ENCODE data around the gene MSH2.

Gene MSH2

GRCh38 chr2:47506436-47506835 is 103.5 kb downstream of the MSH2 start:
- H3K4me1 ChIP-seq (ENCODE audit: control insufficient read depth, insufficient read depth, low read length, poor library complexity, severe bottlenecking) = peaks cover 4% of the 10 kb centered on the region
- 73 to 90% methylated on average over 2 to 5 of the region's 5 CpGs for WGBS, 2 experiments (ENCODE audit: insufficient coverage in 2 of 2)
- no peaks in the 10 kb centered on the region for H3K9me3 ChIP-seq (ENCODE audit: control insufficient read depth, low read length)
- no peaks in the 10 kb centered on the region for H3K36me3 ChIP-seq (ENCODE audit: control insufficient read depth, insufficient read depth, low read length)
- no peak overlapping the region for H3K4me3 ChIP-seq (ENCODE audit: extremely low read depth, insufficient read depth, low read length, poor library complexity, severe bottlenecking)
- no peak overlapping the region for H3K27ac ChIP-seq (ENCODE audit: low read depth, low read length, severe bottlenecking)

- no peak overlapping the region for H3K27ac ChIP-seq (ENCODE audit: low read depth, low read length, severe bottlenecking)
- H3K36me3 ChIP-seq (ENCODE audit: control insufficient read depth, insufficient read depth, low read length) = no peaks in the 10 kb centered on the region
- no peaks in the 10 kb centered on the region for H3K4me1 ChIP-seq (ENCODE audit: control insufficient read depth, insufficient read depth, low read length, poor library complexity, severe bottlenecking)
- 82 to 100% methylated on average over 2 to 4 of the region's 4 CpGs for WGBS, 2 experiments (ENCODE audit: insufficient coverage in 2 of 2)
- no peak overlapping the region for H3K4me3 ChIP-seq (ENCODE audit: extremely low read depth, insufficient read depth, low read length, poor library complexity, severe bottlenecking)
- H3K9me3 ChIP-seq (ENCODE audit: control insufficient read depth, low read length) = no peaks in the 10 kb centered on the region
Measured at GRCh38 chr2:47508080-47508479, 105.1 kb downstream of the MSH2 start.

- H3K9me3 ChIP-seq (ENCODE audit: control insufficient read depth, low read length) = no peaks in the 10 kb centered on the region
Measured at GRCh38 chr2:47508641-47509040, 105.7 kb downstream of the MSH2 start.

GRCh38 chr2:47509250-47509649 is 106.3 kb downstream of the MSH2 start:
- Histone ChIP-seq H3K4me3 (ENCODE audit: extremely low read depth, insufficient read depth, low read length, poor library complexity, severe bottlenecking) (no peak overlapping the region), H3K4me1 (ENCODE audit: control insufficient read depth, insufficient read depth, low read length, poor library complexity, severe bottlenecking) (no peaks in the 10 kb centered on the region), H3K36me3 (ENCODE audit: control insufficient read depth, insufficient read depth, low read length) (no peaks in the 10 kb centered on the region), H3K9me3 (ENCODE audit: control insufficient read depth, low read length) (no peaks in the 10 kb centered on the region), H3K27ac (ENCODE audit: low read depth, low read length, severe bottlenecking) (no peak overlapping the region)
- 84 to 90% methylated on average over 4 of the region's 4 CpGs for WGBS, 2 experiments (ENCODE audit: insufficient coverage in 2 of 2)

More at GRCh38 chr2:47508641-47509040, 105.7 kb downstream of the MSH2 start:
- no peaks in the 10 kb centered on the region for H3K36me3 ChIP-seq (ENCODE audit: control insufficient read depth, insufficient read depth, low read length)
- H3K4me3 ChIP-seq (ENCODE audit: extremely low read depth, insufficient read depth, low read length, poor library complexity, severe bottlenecking) = no peak overlapping the region
- no peak overlapping the region for H3K27ac ChIP-seq (ENCODE audit: low read depth, low read length, severe bottlenecking)
- H3K4me1 ChIP-seq (ENCODE audit: control insufficient read depth, insufficient read depth, low read length, poor library complexity, severe bottlenecking) = no peaks in the 10 kb centered on the region
- 80 to 100% methylated on average over 2 of the region's 2 CpGs for WGBS, 2 experiments (ENCODE audit: insufficient coverage in 2 of 2)

- H3K9me3 ChIP-seq (ENCODE audit: control insufficient read depth, low read length) = no peaks in the 10 kb centered on the region
- H3K36me3 ChIP-seq (ENCODE audit: control insufficient read depth, insufficient read depth, low read length) = no peaks in the 10 kb centered on the region
- no peak overlapping the region for H3K27ac ChIP-seq (ENCODE audit: low read depth, low read length, severe bottlenecking)
- H3K4me1 ChIP-seq (ENCODE audit: control insufficient read depth, insufficient read depth, low read length, poor library complexity, severe bottlenecking) = no peaks in the 10 kb centered on the region
- H3K4me3 ChIP-seq (ENCODE audit: extremely low read depth, insufficient read depth, low read length, poor library complexity, severe bottlenecking) = no peak overlapping the region
- 85 to 88% methylated on average over 4 of the region's 6 CpGs for WGBS, 2 experiments (ENCODE audit: insufficient coverage in 2 of 2)
Measured at GRCh38 chr2:47509821-47510385, 106.9 kb downstream of the MSH2 start.

- no peak overlapping the region for H3K4me3 ChIP-seq (ENCODE audit: extremely low read depth, insufficient read depth, low read length, poor library complexity, severe bottlenecking)
- no peak overlapping the region for H3K27ac ChIP-seq (ENCODE audit: low read depth, low read length, severe bottlenecking)
- WGBS, 2 experiments (ENCODE audit: insufficient coverage in 2 of 2) = 90 to 98% methylated on average over 4 of the region's 4 CpGs
- no peaks in the 10 kb centered on the region for H3K4me1 ChIP-seq (ENCODE audit: control insufficient read depth, insufficient read depth, low read length, poor library complexity, severe bottlenecking)
- H3K9me3 ChIP-seq (ENCODE audit: control insufficient read depth, low read length) = no peaks in the 10 kb centered on the region
- no peaks in the 10 kb centered on the region for H3K36me3 ChIP-seq (ENCODE audit: control insufficient read depth, insufficient read depth, low read length)
Measured at GRCh38 chr2:47510745-47511144, 107.8 kb downstream of the MSH2 start.

- Histone ChIP-seq H3K4me1 (ENCODE audit: control insufficient read depth, insufficient read depth, low read length, poor library complexity, severe bottlenecking) (peaks cover 4% of the 10 kb centered on the region), H3K4me3 (ENCODE audit: extremely low read depth, insufficient read depth, low read length, poor library complexity, severe bottlenecking) (no peak overlapping the region), H3K36me3 (ENCODE audit: control insufficient read depth, insufficient read depth, low read length) (no peaks in the 10 kb centered on the region), H3K27ac (ENCODE audit: low read depth, low read length, severe bottlenecking) (no peak overlapping the region), H3K9me3 (ENCODE audit: control insufficient read depth, low read length) (no peaks in the 10 kb centered on the region)
- WGBS, 2 experiments (ENCODE audit: insufficient coverage in 2 of 2) = 100% methylated on average over 1 of the region's 1 CpG; no CpG with 5 or more reads in 1 of the 2 experiments
Measured at GRCh38 chr2:47512581-47513083, 109.7 kb downstream of the MSH2 start.

GRCh38 chr2:47513981-47514520 is 111.1 kb downstream of the MSH2 start:
- H3K4me1 ChIP-seq (ENCODE audit: control insufficient read depth, insufficient read depth, low read length, poor library complexity, severe bottlenecking) = peaks cover 4% of the 10 kb centered on the region
- WGBS, 2 experiments (ENCODE audit: insufficient coverage in 2 of 2) = 89 to 92% methylated on average over 5 of the region's 7 CpGs

GRCh38 chr2:47516360-47517104 is 113.6 kb downstream of the MSH2 start:
- H3K27ac ChIP-seq (ENCODE audit: low read depth, low read length, severe bottlenecking) = no peak overlapping the region
- 27 to 37% methylated on average over 2 of the region's 7 CpGs for WGBS, 2 experiments (ENCODE audit: insufficient coverage in 2 of 2)
- H3K4me1 ChIP-seq (ENCODE audit: control insufficient read depth, insufficient read depth, low read length, poor library complexity, severe bottlenecking) = peaks cover 4% of the 10 kb centered on the region
- H3K4me3 ChIP-seq (ENCODE audit: extremely low read depth, insufficient read depth, low read length, poor library complexity, severe bottlenecking) = no peak overlapping the region
- H3K36me3 ChIP-seq (ENCODE audit: control insufficient read depth, insufficient read depth, low read length) = no peaks in the 10 kb centered on the region
- no peaks in the 10 kb centered on the region for H3K9me3 ChIP-seq (ENCODE audit: control insufficient read depth, low read length)

More at GRCh38 chr2:47513981-47514520, 111.1 kb downstream of the MSH2 start:
- Histone ChIP-seq H3K36me3 (ENCODE audit: control insufficient read depth, insufficient read depth, low read length) (no peaks in the 10 kb centered on the region), H3K27ac (ENCODE audit: low read depth, low read length, severe bottlenecking) (no peak overlapping the region), H3K4me3 (ENCODE audit: extremely low read depth, insufficient read depth, low read length, poor library complexity, severe bottlenecking) (no peak overlapping the region), H3K9me3 (ENCODE audit: control insufficient read depth, low read length) (no peaks in the 10 kb centered on the region)

GRCh38 chr2:47518497-47519146 is 115.7 kb downstream of the MSH2 start:
- Histone ChIP-seq H3K36me3 (ENCODE audit: control insufficient read depth, insufficient read depth, low read length) (no peaks in the 10 kb centered on the region), H3K9me3 (ENCODE audit: control insufficient read depth, low read length) (no peaks in the 10 kb centered on the region), H3K4me1 (ENCODE audit: control insufficient read depth, insufficient read depth, low read length, poor library complexity, severe bottlenecking) (peaks cover 4% of the 10 kb centered on the region), H3K27ac (ENCODE audit: low read depth, low read length, severe bottlenecking) (no peak overlapping the region), H3K4me3 (ENCODE audit: extremely low read depth, insufficient read depth, low read length, poor library complexity, severe bottlenecking) (no peak overlapping the region)
- 92 to 97% methylated on average over 11 of the region's 12 CpGs for WGBS, 2 experiments (ENCODE audit: insufficient coverage in 2 of 2)

All from mesodermal cell (in vitro differentiated cells).